GM19240 (cell line): ENCODE measurements around the gene EDEM2.
"Not testable (repeated sequence)": the region's sequence is repeated elsewhere in the genome, so short reads cannot be mapped to it uniquely, and the experiment has no call there.

Experiments used
- DNase-seq: peaks from one replicate; pipeline ENCODE4 v3.0.0; 2011; ENCODE audit warnings: low spot score; ENCODE audit not compliant: insufficient read length

Gene EDEM2, protein sequence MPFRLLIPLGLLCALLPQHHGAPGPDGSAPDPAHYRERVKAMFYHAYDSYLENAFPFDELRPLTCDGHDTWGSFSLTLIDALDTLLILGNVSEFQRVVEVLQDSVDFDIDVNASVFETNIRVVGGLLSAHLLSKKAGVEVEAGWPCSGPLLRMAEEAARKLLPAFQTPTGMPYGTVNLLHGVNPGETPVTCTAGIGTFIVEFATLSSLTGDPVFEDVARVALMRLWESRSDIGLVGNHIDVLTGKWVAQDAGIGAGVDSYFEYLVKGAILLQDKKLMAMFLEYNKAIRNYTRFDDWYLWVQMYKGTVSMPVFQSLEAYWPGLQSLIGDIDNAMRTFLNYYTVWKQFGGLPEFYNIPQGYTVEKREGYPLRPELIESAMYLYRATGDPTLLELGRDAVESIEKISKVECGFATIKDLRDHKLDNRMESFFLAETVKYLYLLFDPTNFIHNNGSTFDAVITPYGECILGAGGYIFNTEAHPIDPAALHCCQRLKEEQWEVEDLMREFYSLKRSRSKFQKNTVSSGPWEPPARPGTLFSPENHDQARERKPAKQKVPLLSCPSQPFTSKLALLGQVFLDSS

GRCh38 chr20:35146920-35147574 is at the start of gene EDEM2:
Gene EDEM2 (minus strand): TSS chr20:35147336. CDS start chr20:35147258, 78 bp downstream.
- peak; percentile 95 for DNase-seq

- DNase-seq: no peak
Observed at GRCh38 chr20:35196313-35196712, 49.2 kb upstream of the EDEM2 start.

- not testable (repeated sequence) for DNase-seq
Observed at GRCh38 chr20:35193031-35193791, 46.1 kb upstream of the EDEM2 start.

DNA sequence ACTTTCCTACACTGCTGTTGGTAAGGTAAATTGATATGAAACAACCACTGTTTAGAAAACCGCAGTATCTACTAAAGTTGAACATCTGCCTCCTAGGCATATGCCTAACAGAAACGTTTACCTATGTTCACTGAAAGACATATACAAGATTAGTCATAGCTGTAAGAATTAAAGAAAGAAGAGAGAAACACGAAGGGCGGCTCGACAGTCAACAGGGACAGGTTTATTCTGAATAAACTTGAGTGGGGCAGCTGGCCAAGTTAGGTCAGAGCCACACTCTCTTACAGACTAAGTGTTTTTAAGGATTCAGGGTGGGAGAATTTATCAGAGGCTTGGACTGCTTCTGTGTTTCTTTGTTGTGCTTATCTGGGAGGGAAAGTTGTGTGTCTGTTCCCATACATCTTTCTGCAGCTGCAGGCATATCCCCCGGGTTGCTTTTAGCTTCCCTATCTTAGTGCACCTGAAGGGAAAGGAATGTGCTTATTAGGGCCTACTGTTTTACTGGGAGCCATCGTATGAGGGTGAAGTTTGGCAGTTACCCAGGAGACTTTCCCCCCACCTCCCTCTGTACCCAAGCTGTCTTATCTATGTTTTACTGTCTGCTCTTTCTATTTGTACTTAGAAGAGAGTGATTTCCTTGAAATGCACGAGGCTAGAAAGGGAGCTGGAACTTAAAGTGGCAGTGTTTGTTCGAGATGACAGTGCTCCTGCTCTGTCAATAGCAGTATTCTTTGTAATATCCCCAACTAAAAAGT is 45.2 kb upstream of the EDEM2 start:
- no peak for DNase-seq

DNA sequence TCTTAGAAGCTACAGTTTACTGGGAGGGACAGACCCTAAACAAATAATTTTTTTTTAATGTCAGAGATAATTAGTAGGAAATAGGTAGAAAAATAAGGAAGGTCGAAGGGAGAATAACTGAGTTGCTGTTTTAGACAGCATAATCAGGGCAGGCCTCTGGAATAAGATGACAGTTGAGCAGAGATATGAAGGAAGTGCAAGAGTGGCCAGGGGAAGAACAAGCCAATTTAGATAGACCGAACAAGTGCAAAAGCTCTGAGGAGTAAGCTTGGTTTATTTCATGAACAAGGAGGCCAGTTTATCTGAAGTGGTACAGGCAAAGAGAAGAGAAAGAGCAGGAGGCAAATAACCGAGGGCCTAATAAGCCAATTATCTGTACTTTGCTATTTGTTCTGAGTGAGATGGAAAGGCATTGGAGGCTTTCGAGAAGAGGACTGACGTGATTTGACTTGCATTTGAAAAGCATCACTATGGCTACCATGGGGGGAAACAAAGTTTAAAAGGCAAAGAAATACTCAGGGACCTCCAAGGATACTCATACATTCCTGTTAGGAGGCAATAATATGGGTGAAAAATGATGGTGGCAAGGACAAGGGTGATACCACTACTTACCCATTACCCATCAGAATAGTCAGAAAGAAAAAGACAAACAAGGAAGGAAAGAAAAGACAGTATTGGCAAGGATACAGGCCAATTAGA is 44.4 kb upstream of the EDEM2 start:
- DNase-seq: no peak

DNA sequence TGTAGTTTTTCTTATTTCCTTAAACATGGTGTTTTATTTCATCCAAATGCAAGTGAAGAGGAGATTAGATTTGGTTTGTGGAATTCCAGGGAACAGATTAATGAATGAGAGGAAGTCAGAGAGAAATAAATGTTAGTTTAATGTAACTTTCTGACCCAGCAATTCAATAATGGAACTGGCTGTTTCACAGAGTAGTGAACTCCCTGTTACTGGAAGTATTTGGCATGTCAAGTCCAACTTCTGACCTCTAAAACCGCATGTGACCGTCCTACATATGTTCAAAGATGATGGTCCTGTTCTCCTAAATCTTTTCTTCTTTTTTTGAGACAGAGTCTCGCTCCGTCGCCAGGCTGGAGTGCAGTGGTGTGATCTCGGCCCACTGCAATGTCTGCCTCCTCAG is 43.4 kb upstream of the EDEM2 start:
- DNase-seq: no peak

DNA sequence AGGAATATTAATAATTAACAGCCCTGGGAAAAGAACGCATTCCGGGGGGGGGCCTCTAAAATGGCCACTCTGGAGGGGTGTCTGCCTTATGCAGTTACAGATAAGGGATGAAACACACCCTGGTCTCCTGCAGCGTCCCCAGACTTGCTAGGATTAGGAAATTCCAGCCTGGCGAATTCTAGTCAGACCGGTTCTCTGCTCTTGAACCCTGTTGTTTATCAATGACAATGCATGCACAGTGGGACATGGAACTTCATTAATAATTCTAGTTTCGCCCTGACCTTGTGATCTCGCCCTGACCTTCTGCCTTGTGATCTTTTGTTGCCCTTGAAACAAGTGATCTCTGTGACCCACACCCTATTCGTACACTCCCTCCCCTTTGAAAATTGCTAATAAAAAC is 42.1 kb upstream of the EDEM2 start:
- not testable (repeated sequence) for DNase-seq

GRCh38 chr20:35187584-35188190 is 40.6 kb upstream of the EDEM2 start:
- no peak for DNase-seq

DNA sequence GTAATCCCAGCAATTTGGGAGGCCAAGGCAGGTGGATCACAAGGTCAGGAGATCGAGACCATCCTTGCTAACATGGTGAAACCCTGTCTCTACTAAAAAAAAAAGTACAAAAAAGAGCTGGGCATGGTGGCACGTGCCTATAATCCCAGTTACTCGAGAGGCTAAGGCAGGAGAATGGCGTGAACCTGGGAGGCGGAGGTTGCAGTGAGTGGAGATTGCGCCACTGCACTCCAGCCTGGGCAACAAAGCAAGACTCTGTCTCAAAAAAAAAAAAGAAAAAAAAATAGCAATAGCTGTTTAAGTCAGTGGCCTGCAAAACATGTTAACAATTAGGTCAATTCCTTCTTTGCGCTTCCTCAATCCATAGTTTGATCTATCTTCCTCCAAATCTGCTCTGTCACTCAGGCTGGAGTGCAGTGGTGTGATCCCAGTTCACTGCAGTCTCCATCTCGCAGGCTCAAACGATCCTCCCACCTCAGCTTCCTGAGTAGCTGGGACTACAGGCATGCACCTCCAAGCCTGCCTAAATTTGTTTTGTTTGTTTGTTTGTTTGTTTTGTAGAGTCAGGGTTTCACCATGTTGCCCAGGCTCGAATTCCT is 39.7 kb upstream of the EDEM2 start:
- DNase-seq: not testable (repeated sequence)

- DNase-seq: no peak
Observed at GRCh38 chr20:35181731-35182130, 34.6 kb upstream of the EDEM2 start.

DNA sequence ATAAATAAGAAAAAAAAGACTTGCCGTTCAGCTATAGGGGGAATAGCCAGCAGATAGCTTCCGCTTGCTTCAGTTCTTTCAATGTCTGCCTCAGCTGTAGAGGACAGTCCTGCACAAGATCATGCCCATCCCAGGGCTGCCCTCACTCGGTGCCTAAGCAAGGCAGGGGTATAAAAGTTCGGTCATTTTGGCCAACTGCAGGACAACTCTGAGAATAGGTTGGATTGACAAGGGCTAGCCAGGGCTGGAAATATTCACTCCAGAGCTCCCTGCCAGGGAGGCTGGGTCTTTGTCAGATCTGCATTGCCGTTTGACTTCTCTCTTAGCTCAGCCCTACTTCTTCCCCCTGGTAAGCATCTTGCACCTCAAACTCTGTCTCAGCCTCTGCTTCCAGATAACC is 33.1 kb upstream of the EDEM2 start:
- no peak for DNase-seq

DNA sequence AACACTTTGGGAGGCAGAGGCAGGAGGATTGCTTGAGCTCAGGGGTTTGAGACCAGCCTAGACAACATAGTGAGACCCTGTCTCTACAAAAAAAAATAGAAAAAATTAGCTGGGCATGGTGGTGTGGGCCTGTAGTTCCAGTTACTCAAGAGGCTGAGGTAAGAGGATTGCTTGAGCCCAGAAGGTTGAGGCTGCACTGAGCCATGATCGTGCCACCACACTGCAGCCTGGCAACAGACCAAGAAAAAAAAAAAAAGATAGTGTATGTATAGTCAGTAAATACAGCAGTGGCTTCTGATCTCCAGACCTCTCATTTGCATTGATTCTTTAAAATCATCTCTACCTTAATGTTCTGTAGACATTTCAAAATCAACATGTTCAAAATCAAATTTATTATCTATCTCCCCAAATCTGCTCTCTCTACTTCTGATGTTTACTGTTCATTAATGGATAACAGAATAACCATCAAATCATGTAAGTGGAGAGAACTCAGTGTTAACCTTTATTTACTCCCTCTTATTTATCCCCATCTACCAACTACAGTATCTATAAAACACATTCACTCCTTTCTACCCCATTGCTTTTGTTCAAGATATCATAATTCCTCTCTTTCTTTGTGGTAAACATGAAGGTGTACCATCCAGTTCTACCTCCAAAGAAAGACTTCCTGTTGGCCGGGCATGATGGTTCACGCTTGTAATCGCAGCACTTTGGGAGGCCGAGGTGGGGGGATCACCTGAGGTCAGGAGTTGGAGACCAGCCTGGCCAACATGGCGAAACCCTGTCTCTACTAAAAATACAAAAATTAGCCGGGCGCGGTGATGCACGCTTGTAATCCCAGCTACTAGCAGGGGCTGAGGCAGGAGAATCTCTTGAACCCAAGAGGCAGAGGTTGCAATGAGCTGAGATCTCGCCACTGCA is 32.4 kb upstream of the EDEM2 start:
- no peak for DNase-seq

DNA sequence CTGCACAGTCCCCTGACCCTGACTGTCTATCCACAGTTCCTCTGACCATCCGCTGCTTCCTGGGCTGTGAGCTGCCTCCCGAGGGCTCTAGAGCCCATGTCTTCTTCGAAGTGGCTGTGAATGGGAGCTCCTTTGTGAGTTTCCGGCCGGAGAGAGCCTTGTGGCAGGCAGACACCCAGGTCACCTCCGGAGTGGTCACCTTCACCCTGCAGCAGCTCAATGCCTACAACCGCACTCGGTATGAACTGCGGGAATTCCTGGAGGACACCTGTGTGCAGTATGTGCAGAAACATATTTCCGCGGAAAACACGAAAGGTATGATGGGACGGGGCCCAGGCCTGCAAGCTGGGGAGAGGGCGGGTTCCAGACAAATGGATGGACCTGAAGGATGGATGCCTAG is 29.0 kb upstream of the EDEM2 start:
- DNase-seq: no peak

DNA sequence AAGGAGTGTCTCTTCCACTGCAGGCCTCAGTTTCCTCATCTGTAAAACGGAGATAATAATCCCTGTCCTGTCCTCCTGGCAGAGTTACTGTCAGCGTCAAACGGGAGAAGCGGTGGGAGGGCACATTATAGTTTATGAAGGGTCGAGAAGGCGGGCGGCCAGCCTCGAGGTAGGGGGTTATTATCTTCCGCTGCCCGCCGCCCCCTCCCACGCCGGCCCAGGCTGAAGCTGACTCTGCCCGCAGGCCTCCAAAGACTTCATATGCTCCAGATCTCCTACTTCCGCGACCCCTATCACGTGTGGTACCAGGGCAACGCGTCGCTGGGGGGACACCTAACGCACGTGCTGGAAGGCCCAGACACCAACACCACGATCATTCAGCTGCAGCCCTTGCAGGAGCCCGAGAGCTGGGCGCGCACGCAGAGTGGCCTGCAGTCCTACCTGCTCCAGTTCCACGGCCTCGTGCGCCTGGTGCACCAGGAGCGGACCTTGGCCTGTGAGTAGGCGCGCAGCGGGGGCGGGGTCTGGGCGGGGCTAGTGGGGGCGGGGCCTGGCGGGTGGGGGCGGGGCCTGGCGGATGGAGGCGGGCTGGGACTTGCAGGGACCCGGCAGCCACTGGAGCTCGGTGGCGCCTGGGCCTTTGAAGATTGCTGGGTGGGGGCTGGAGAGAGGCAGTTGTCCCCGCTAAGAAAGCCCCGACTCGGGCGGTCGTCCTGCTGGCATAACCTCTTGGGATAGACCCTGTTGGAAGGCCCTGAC is 27.5 kb upstream of the EDEM2 start:
- DNase-seq: no peak

- no peak for DNase-seq
Observed at GRCh38 chr20:35173576-35174192, 26.5 kb upstream of the EDEM2 start.

GRCh38 chr20:35172434-35172806 is 25.3 kb upstream of the EDEM2 start:
- no peak for DNase-seq

GRCh38 chr20:35171753-35172433 is 24.8 kb upstream of the EDEM2 start, which contains the start of gene PROCR:
Gene PROCR (plus strand): TSS chr20:35172072. CDS start chr20:35172155, 83 bp downstream.
- DNase-seq: no peak
